ENCODE results near the gene ZNF296. TPM values are rescaled to one million over a fixed set of nuclear protein-coding genes. Genes with fewer than 3 reads are reported as not detected.
A peak's percentile ranks its signal among the peaks of the same experiment; 100 is the strongest.

The ZNF296 gene
- total and polyA plus RNA-seq, 2 experiments from 2014 or later, result 13.4 to 16.5 TPM

- H3K36me3 ChIP-seq (ENCODE audit: insufficient read depth), result peaks cover 9% of the 10 kb centered on the region; the same call in 1 of the 2 replicates
- no peak overlapping the region for H3K4me3 Mint-ChIP-seq
These were observed 24.2 kb downstream of the ZNF296 start for GRCh38 chr19:45051929-45052579.

More at GRCh38 chr19:45051929-45052579, 24.2 kb downstream of the ZNF296 start:
- H3K9me2 ChIP-seq (ENCODE audit: insufficient read depth), result no peaks in the 10 kb centered on the region
- no peaks in the 10 kb centered on the region for H3F3A ChIP-seq (replicated peaks; ENCODE audit: low read depth)
- no peaks in the 10 kb centered on the region for H3K4me1 Mint-ChIP-seq
- H3K4me2 ChIP-seq, result no peak overlapping the region
- no peak overlapping the region for H2AFZ ChIP-seq
- no peaks in the 10 kb centered on the region for H3K4me1 ChIP-seq (ENCODE audit: insufficient read depth)
- peaks cover 42% of the 10 kb centered on the region for H3K36me3 Mint-ChIP-seq (ENCODE audit: low read depth)
- peaks cover 13% of the 10 kb centered on the region for H3K27me3 Mint-ChIP-seq (ENCODE audit: insufficient read depth, low read depth, poor library complexity)
- H3K4me3 ChIP-seq, result no peak overlapping the region
- peak overlapping the region; percentile 15 for H3K27ac Mint-ChIP-seq
- no peaks in the 10 kb centered on the region for H3K9me3 Mint-ChIP-seq
- no peaks in the 10 kb centered on the region for H3K27me3 ChIP-seq (ENCODE audit: insufficient read depth)
- no peak for TF ChIP-seq CTCF (conservative IDR thresholded peaks at IDR 0.05; ENCODE audit: low read depth in 2 of 2)
- TF ChIP-seq ZNF462 (CRISPR knock-in tag; IDR thresholded peaks at IDR 0.05), result no peak
- TF ChIP-seq POLR2AphosphoS5 (IDR thresholded peaks at IDR 0.05; ENCODE audit: low read depth), result no peak
- TF ChIP-seq EZH2 (IDR thresholded peaks at IDR 0.05; ENCODE audit: low read depth, unreplicated experiment), result no peak
- no peak for TF ChIP-seq REST (IDR thresholded peaks at IDR 0.05; ENCODE audit: unreplicated experiment)
- no peak for TF ChIP-seq CREB1 (CRISPR knock-in tag; IDR thresholded peaks at IDR 0.05; ENCODE audit: low read depth)
- TF ChIP-seq ETS1 (IDR thresholded peaks at IDR 0.05), result no peak
- TF ChIP-seq NANOG (IDR thresholded peaks at IDR 0.05; ENCODE audit: borderline replicate concordance), result no peak
- no peak for TF ChIP-seq EZH2phosphoT487 (IDR thresholded peaks at IDR 0.05; ENCODE audit: unreplicated experiment)
- no peak for TF ChIP-seq JUNB (IDR thresholded peaks at IDR 0.05; ENCODE audit: unreplicated experiment)
- no peak for TF ChIP-seq STAT1 (IDR thresholded peaks at IDR 0.05; ENCODE audit: unreplicated experiment)
- H3K27ac ChIP-seq (ENCODE audit: low read depth), result no peak overlapping the region
- H4K20me1 ChIP-seq (replicated peaks; ENCODE audit: insufficient read depth), result peaks cover 33% of the 10 kb centered on the region; the same call in 1 of the 2 replicates
- H3K79me2 ChIP-seq (replicated peaks; ENCODE audit: insufficient read depth), result peaks cover 42% of the 10 kb centered on the region
- ATAC-seq, result no peak
- DNase-seq (ENCODE audit: low spot score), result no peak

Data from GM23338 (cell line).